ENCODE data around the gene SUPT7L.

DNA sequence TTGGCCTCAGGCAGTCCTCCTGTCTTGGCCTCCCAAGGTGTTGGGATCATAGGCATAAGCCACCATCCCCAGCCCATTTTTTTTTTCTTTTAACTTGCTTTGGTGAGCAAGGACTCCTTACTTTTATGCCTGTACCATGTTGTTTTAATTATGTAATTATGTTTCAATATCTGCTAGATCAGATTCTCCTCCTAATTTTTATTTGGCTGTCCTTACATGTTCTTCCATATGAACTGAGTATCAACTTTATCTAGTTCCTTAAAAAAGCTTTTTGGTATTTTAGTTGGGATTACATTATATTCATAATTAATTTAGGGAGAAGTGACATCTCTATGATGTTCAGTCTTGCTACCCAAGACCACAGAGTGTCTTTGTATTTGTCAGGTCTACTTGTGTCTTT lies 18.2 kb downstream of the SUPT7L start:
- TF ChIP-seq, protein P1, sequence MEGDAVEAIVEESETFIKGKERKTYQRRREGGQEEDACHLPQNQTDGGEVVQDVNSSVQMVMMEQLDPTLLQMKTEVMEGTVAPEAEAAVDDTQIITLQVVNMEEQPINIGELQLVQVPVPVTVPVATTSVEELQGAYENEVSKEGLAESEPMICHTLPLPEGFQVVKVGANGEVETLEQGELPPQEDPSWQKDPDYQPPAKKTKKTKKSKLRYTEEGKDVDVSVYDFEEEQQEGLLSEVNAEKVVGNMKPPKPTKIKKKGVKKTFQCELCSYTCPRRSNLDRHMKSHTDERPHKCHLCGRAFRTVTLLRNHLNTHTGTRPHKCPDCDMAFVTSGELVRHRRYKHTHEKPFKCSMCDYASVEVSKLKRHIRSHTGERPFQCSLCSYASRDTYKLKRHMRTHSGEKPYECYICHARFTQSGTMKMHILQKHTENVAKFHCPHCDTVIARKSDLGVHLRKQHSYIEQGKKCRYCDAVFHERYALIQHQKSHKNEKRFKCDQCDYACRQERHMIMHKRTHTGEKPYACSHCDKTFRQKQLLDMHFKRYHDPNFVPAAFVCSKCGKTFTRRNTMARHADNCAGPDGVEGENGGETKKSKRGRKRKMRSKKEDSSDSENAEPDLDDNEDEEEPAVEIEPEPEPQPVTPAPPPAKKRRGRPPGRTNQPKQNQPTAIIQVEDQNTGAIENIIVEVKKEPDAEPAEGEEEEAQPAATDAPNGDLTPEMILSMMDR (IDR thresholded peaks at IDR 0.05) = no peak
- TF ChIP-seq EP300 (IDR thresholded peaks at IDR 0.05) = no peak
